ENCODE data around the gene DPP10.

DPP10 gene

DNA sequence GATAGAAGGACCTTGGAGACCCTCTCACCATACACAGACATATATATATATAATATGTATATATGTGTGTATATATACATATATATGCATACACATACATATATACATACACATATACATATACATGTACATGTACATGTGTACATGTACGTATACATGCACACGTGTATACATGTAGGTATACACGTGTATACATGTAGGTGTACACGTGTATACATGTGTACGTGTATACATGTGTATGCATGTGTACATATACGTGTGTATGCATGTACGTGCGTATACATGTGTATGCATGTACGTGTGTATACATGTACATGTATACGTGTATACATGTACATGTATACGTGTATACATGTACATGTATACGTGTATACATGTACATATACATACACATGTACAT, 54.5 kb downstream of the DPP10 start:
- Histone ChIP-seq H3K4me3 (ENCODE audit: low read depth, low read length) (no peak overlapping the region), H2AFZ (no peak overlapping the region), H3K36me3 (ENCODE audit: control insufficient read depth, insufficient read depth, low read length) (no peaks in the 10 kb centered on the region), H3K27ac (no peak overlapping the region), H3K9ac (no peak overlapping the region), H3K79me2 (no peaks in the 10 kb centered on the region), H3K4me1 (no peaks in the 10 kb centered on the region), H3K4me2 (ENCODE audit: low read length) (no peak overlapping the region), H3K9me3 (ENCODE audit: control insufficient read depth, low read length) (no peaks in the 10 kb centered on the region), H3K27me3 (ENCODE audit: control insufficient read depth, insufficient read depth, low read length) (no peaks in the 10 kb centered on the region)
- no peak for TF ChIP-seq CTCF (IDR thresholded peaks at IDR 0.05)

DNA sequence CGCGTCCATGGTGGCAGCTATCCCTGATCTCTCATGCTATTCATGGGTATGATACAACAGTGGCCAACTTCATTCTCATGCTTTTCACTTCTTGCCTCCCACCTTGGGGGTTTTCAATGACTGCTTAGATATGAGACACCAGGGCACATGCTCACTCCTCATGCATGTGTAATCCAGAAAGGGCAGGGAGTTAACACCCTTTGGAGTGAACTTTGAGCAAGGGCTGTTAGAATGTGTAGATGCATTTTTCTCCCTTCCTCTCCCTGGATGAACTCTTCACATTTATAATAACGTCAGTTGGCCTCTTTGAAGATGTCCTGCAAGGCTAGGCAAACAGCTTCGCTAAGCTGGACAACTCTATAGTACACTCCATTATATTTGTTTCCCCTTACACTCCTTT, 56.7 kb downstream of the DPP10 start:
- H3K4me1 ChIP-seq = no peaks in the 10 kb centered on the region
- no peak overlapping the region for H3K4me2 ChIP-seq (ENCODE audit: low read length)
- no peaks in the 10 kb centered on the region for H3K9me3 ChIP-seq (ENCODE audit: control insufficient read depth, low read length)
- H3K27ac ChIP-seq = no peak overlapping the region
- no peak overlapping the region for H2AFZ ChIP-seq
- H3K36me3 ChIP-seq (ENCODE audit: control insufficient read depth, insufficient read depth, low read length) = no peaks in the 10 kb centered on the region
- no peak overlapping the region for H3K9ac ChIP-seq
- H3K79me2 ChIP-seq = no peaks in the 10 kb centered on the region
- no peak overlapping the region for H3K4me3 ChIP-seq (ENCODE audit: low read depth, low read length)
- no peak for TF ChIP-seq CTCF (IDR thresholded peaks at IDR 0.05)
- H3K27me3 ChIP-seq (ENCODE audit: control insufficient read depth, insufficient read depth, low read length) = no peaks in the 10 kb centered on the region

- H3K4me3 ChIP-seq (ENCODE audit: low read depth, low read length) = no peak overlapping the region
- H3K4me2 ChIP-seq (ENCODE audit: low read length) = no peak overlapping the region
- H3K27ac ChIP-seq = no peak overlapping the region
- no peak for TF ChIP-seq CTCF (IDR thresholded peaks at IDR 0.05)
- no peaks in the 10 kb centered on the region for H3K9me3 ChIP-seq (ENCODE audit: control insufficient read depth, low read length)
- no peak overlapping the region for H3K9ac ChIP-seq
- H3K27me3 ChIP-seq (ENCODE audit: control insufficient read depth, insufficient read depth, low read length) = no peaks in the 10 kb centered on the region
- H3K36me3 ChIP-seq (ENCODE audit: control insufficient read depth, insufficient read depth, low read length) = no peaks in the 10 kb centered on the region
- H2AFZ ChIP-seq = no peak overlapping the region
- no peaks in the 10 kb centered on the region for H3K4me1 ChIP-seq
- no peaks in the 10 kb centered on the region for H3K79me2 ChIP-seq
These were observed 65.3 kb downstream of the DPP10 start for GRCh38 chr2:114507744-114508143.

DNA sequence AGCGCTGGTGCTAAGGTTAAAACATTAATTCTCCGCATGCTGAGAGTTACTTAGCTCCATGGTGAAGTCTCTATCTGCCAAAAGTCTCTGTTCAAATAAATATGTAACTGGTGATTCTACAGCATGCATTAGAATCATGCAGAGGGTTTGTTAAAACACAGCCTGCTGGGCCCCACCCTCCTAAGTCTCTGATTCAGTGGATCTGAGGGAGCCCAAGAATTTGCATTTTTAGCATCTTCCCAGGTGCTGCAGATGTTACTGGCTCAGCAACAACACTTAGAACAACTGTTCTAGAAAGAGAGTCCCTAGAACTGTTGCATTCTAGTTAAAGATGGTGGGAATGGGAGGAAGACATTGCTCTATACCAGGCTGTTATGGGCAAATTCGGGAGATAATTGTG, 73.4 kb downstream of the DPP10 start:
- Histone ChIP-seq H3K4me2 (ENCODE audit: low read length) (no peak overlapping the region), H2AFZ (no peak overlapping the region), H3K27me3 (ENCODE audit: control insufficient read depth, insufficient read depth, low read length) (no peaks in the 10 kb centered on the region), H3K27ac (no peak overlapping the region), H3K9me3 (ENCODE audit: control insufficient read depth, low read length) (no peaks in the 10 kb centered on the region), H3K4me3 (ENCODE audit: low read depth, low read length) (no peak overlapping the region), H3K9ac (no peak overlapping the region), H3K36me3 (ENCODE audit: control insufficient read depth, insufficient read depth, low read length) (no peaks in the 10 kb centered on the region), H3K4me1 (no peaks in the 10 kb centered on the region), H3K79me2 (no peaks in the 10 kb centered on the region)
- TF ChIP-seq CTCF (IDR thresholded peaks at IDR 0.05) = no peak

DNA sequence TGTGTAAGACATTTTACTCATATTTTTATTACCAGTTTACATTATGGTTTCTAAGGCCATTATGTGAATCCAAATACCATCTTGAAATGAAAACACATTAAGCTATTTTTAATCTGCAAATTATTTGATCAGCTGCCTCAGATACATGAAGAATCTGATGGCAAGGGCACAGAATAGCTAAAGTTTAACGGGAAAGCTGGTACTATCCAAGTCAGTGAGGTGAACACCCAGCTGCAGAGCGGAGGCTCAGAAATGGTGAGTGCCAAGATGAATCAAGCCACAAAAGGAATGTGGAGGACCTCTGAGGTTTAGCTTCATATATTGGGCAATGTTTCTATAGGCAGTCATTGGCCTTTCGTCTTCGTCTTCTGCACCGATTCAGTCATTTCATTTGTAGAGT, 75.1 kb downstream of the DPP10 start:
- Histone ChIP-seq H3K9ac (no peak overlapping the region), H3K9me3 (ENCODE audit: control insufficient read depth, low read length) (no peaks in the 10 kb centered on the region), H3K79me2 (no peaks in the 10 kb centered on the region), H3K4me3 (ENCODE audit: low read depth, low read length) (no peak overlapping the region), H3K4me1 (no peaks in the 10 kb centered on the region), H3K27ac (no peak overlapping the region), H2AFZ (no peak overlapping the region), H3K36me3 (ENCODE audit: control insufficient read depth, insufficient read depth, low read length) (no peaks in the 10 kb centered on the region), H3K27me3 (ENCODE audit: control insufficient read depth, insufficient read depth, low read length) (no peaks in the 10 kb centered on the region), H3K4me2 (ENCODE audit: low read length) (no peak overlapping the region)
- no peak for TF ChIP-seq CTCF (IDR thresholded peaks at IDR 0.05)

Measured in parathyroid adenoma (tissue), 2 donors.